KOPT-K1 (cell line): Measurements from ENCODE around the gene PPARD.
"Not testable (repeated sequence)": the region's sequence is repeated elsewhere in the genome, so short reads cannot be mapped to it uniquely, and the experiment has no call there.

Experiments used
- H3K27ac ChIP-seq: fragments of 200-600 bp; sonication (generic); 2 replicates; pipeline ENCODE4 v1.5.1; 2016; ENCODE audit warnings: antibody characterized with exemption, mild to moderate bottlenecking, low read depth, low read length; ENCODE audit not compliant: poor library complexity, severe bottlenecking
- H3K36me3 ChIP-seq: fragments of 200-600 bp; sonication (generic); 2 replicates; pipeline ENCODE4 v1.5.1; 2017; ENCODE audit warnings: antibody characterized with exemption, mild to moderate bottlenecking, low read length, moderate library complexity; ENCODE audit not compliant: insufficient read depth
- H3K9me3 ChIP-seq: fragments of 200-600 bp; sonication (generic); 2 replicates; pipeline ENCODE4 v1.5.1; 2017; ENCODE audit warnings: antibody characterized with exemption, low read length, mild to moderate bottlenecking; ENCODE audit not compliant: insufficient read depth, poor library complexity, severe bottlenecking

PPARD gene

DNA sequence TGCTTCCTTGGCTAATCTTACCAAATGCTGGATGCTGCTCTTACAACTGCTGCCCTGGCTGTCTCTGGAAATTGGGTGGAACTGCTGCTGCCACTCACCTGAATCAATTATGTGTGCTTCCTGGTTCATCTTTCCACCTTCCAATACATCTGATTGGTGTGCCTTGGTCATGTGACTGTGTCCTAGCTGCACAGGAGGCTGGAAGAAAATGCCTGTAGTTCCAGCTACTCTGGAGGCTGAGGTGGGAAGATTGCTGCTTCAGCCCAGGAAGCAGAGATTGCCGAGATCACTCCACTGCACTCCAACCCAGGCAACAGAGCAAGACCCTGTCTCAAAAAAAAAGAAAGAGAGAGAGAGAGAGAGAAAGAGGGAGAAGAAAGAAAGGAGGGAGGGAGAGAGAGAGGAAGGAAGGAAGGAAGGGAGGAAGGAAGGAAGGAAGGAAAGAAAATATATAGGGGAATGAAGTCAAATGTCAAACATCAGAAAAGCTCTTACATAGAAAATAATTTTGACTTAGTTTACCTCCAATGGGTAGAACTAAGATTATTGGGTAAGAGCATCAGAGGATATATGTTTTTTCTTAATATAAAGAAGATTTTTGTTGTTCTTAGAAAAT is 14.1 kb upstream of the PPARD start:
- H3K27ac ChIP-seq = no peak overlapping the region

DNA sequence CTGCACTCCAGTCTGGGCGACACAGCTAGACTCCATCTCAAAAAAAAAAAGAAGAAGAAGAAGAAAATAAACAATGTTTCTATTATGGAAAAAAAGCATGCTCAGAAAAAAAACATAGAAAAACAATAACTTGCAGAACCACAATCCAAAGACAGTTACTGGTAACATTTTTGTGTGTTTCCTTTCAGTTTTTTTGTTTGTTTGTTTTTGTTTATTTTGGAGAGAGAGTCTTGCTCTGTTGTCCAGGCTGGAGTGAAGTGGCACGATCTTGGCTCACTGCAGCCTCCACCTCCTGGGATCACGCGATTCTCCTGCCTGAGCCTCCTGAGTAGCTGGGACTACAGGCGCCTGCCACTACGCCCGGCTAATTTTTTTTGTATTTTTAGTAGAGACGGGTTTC is 13.4 kb upstream of the PPARD start:
- H3K36me3 ChIP-seq = peaks cover 16% of the 10 kb centered on the region
- not testable (repeated sequence) for H3K27ac ChIP-seq, H3K9me3 ChIP-seq

More for the DNA sequence above, 14.1 kb upstream of the PPARD start:
- Histone ChIP-seq H3K9me3 (no peaks in the 10 kb centered on the region), H3K36me3 (peaks cover 22% of the 10 kb centered on the region)

DNA sequence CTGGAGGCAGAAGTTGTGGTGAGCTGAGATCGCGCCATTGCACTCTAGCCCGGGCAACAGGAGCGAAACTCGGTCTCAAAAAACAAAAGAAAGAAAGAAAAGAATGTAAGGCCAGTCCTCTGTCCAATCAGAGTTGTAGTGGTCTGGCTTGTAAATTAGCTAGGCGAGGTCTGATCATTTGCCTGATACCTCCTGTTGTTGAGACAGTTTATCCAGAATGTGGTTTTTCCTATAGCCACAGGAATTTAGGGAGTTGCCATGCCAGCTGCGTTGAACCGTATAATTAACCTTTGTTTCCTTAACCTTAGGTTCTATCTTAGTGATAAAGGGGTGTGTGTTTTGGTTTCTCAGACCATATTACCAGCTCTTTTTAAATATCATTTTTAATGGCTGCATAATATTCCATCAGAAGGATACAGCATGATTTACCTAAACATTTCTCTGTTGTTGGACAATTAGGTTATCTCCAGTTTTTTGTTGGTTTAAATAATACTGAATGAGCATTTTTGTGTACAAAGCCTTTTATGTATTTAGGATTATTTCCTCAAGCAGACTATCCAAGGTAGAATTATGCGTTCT is 11.7 kb upstream of the PPARD start:
- Histone ChIP-seq H3K27ac (no peak overlapping the region), H3K36me3 (peaks cover 6% of the 10 kb centered on the region; the same call in 1 of the 2 replicates), H3K9me3 (no peaks in the 10 kb centered on the region)

DNA sequence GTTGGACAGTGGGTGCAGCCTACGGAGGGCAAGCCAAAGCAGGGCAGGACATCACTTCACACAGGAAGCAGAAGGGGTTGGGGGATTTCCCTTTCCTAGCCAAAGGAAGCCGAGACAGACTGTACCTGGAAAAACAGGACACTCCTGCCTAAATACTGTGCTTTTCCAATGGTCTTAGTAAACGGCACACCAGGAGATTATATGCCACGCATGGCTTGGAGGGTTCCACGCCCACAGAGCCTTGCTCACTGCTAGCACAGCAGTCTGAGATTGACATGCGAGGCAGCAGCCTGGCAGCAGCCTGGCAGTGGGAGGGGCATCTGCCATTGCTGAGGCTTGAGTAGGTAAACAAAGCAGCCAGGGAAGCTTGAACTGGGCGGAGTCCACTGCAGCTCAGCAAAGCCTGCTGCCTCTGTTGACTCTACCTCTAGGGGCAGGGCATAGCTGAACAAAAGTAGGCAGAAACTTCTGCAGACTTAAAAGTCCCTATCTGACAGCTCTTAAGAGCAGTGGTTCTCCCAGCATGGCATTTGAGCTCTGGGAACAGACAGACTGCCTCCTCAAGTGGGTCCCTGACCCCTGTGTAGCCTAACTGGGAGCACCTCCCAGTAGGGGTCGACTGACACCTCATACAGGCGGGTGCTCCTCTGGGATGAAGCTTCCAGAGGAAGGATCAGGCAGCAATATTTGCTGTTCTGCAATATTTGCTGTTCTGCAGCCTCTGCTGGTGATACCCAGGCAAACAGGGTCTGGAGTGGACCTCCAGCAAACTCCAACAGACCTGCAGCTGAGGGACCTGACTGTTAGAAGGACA is 10.1 kb upstream of the PPARD start:
- not testable (repeated sequence) for H3K27ac ChIP-seq, H3K9me3 ChIP-seq, H3K36me3 ChIP-seq

DNA sequence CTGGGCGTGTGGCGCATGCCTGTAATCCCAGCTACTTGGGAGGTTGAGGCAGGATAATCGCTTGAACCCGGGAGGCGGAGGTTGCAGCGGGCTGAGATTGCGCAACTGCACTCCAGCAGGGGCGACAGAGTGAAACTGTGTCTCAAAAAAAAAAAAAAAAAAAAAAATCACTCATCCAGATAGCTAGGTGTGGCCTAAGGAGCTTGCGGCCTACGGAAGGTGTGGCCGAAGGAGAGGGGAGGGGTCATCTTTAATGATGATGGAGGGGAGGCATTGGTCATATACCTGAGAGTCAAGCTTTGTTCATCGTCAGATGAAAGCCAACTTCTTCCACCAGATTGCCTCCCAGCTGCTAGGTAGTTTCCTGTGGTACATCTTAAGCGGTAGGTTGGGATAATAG is 801 bp upstream of the PPARD start:
- Histone ChIP-seq H3K27ac (no peak overlapping the region), H3K36me3 (no peaks in the 10 kb centered on the region), H3K9me3 (no peaks in the 10 kb centered on the region)

DNA sequence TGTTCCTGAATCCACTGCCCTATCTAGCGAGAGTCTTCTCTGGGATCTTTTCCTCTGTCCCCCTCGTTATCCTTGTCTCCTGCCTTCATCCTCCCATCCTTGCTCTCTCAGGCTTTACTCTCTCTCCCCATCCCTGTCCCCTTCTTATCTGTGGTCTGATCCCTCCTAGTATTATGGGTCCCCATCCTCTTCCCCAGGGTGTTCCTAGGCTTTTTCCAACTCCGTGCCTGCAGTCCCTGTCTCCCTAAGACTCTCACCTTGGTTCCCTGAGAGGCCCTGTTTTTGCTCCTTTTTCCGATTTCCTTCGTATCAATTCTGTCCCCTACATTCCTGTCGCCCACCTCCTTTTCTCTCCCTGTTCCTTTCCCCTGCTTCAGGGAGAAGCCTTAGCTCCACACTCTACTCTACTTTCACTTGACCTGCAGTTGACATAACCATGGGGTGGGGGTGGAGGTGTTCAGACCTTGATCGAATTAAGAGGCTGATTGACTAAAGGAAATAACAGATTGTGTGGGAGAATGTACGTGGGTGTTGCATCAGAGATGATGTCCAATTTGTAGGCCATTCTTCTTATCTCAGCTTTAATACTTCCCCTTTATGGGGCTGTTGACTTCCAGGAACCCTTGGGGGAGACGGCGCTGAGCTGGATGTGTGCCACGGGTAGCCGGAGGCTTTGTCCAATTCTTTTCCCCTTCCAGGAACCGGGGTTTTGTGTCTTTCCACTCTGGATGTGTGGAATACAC is 905 bp downstream of the PPARD start:
- H3K27ac ChIP-seq = peak overlapping the region; percentile 42
- H3K9me3 ChIP-seq = no peaks in the 10 kb centered on the region
- no peaks in the 10 kb centered on the region for H3K36me3 ChIP-seq

DNA sequence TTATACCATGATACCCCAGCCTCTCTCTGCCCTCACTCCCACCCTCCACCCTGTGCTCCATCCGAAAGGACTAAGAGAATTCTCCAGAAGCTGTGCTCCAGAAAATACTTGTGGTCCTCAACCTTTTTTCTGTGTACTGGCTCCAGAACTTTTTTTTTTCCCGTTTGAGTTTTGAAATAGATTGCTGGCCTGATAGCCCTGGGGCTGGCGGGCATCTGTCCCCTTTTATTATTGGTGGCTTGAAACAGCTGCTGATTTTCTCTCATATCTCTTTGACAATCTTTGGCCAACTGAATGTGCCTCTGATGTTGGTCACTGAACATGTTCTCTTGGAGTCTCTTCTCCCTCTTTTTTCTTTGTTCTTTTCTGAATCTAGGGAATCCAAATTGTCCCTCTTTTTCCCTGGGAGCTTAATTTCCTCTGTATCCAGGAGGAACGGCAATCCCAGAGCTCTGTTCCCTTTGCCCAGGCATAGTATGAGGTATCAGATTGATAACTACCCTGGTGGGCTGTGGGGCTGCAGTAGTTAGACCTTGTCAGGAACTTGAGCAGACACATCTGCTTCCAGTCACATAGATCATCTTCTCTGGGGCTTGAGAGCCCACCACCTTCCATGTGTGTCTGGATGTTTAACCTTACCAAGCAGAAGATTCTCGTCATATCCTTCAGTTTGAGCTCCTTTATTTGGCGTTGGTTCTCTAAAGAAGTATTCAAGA is 1.6 kb downstream of the PPARD start:
- Histone ChIP-seq H3K27ac (no peak overlapping the region), H3K9me3 (no peaks in the 10 kb centered on the region), H3K36me3 (0 out of 2 replicates have a peak, but pooled peaks cover under 1% of the 10 kb centered on the region)

DNA sequence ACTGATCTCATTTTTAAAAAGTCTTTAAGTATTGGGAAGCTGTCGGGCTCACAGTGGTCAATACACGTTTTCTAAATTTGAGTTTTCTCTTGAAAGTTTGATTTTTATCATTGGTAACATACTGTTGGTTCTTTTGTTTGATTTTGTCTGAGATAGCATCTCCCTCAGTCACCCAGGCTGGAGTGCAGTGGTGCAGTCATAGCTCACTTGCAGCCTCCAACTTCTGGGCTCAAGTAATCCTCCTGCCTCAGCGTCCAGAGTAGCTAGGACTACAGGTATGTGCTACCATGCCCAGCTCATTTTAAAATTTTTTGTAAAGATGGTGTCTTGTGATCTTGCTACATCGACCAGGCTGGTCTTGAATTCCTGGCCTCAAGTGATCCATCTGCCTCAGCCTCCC is 9.1 kb downstream of the PPARD start:
- peaks cover 32% of the 10 kb centered on the region; the same call in 1 of the 2 replicates for H3K36me3 ChIP-seq
- H3K9me3 ChIP-seq = no peaks in the 10 kb centered on the region

DNA sequence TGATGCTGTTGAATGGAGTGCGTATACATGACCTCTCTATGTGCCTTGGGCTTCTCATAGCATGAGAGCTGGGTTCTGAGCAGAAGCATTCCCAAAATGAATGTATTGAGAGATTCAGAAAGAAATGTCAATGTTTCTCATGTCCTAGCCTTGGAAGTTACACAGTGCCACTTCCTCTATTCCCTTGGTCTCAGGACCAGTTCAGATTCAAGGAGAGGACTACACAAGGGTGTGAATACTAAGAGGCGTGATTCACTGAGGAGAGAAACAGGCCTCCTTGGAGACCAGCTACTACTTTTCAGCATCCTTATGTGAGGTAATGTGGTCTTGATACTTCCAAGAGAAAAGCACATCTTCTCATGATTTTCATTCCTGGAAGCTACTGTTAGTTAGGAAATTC is 10.4 kb downstream of the PPARD start:
- H3K27ac ChIP-seq = no peak overlapping the region
- H3K36me3 ChIP-seq = peaks cover 41% of the 10 kb centered on the region; the same call in 1 of the 2 replicates
- no peaks in the 10 kb centered on the region for H3K9me3 ChIP-seq

More for the DNA sequence above, 9.1 kb downstream of the PPARD start:
- no peak overlapping the region for H3K27ac ChIP-seq

DNA sequence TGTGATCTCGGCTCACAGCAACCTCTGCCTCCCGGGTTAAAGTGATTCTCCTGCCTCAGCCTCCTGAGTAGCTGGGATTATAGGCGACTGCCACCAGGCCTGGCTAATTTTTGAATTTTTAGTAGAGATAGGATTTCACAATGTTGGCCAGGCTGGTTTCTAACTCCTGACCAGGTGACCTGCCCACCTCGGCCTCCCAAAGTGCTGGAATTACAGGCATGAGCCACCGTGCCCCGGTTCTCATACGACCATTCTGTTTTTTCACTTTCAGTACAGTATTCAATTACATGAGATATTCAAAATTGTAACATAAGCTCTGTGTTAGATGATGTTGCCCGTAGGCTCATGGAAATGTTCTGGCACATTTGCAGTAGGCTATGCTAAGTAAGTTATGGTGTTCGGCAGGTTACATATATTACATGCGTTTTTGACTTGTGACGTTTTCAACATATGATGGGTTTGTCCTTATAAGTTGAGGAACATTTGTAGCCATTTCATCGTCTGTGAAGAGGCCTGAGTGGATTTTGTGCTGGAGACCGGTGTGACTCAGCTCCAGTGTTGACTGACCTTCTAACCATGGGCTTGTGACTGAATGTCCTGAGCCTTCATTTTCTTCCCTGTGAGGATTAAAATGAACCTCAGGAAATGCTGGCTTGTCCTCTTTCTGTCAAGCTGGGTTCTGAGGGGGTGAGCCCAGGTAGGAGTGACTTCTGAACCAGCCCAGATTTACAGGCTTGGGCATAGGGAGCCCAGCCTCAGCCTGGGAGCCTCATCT is 12.2 kb downstream of the PPARD start:
- Histone ChIP-seq H3K36me3 (peaks cover 36% of the 10 kb centered on the region; the same call in 1 of the 2 replicates), H3K27ac (no peak overlapping the region)

DNA sequence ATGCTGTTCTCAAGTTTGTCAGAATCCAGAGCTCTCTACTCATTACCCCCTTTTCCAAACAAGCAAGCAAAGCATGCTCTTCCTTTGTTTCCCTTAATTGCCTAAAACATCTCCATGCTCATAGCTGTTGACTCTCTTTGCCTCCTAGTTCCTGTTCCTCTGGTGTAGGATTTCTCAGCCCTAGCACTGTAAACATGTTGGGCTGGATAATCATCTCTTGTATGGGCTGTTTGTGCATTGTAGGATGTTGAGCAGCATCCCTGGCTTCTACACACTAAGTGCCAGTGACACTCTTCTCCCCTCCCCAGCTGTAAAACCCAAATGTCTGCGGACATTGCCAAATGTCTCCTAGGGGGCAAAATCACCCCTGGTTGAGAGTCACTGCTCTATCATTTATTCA is 14.0 kb downstream of the PPARD start:
- Histone ChIP-seq H3K9me3 (no peaks in the 10 kb centered on the region), H3K36me3 (peaks cover 36% of the 10 kb centered on the region; the same call in 1 of the 2 replicates), H3K27ac (no peak overlapping the region)

More for the DNA sequence above, 12.2 kb downstream of the PPARD start:
- H3K9me3 ChIP-seq = no peaks in the 10 kb centered on the region

DNA sequence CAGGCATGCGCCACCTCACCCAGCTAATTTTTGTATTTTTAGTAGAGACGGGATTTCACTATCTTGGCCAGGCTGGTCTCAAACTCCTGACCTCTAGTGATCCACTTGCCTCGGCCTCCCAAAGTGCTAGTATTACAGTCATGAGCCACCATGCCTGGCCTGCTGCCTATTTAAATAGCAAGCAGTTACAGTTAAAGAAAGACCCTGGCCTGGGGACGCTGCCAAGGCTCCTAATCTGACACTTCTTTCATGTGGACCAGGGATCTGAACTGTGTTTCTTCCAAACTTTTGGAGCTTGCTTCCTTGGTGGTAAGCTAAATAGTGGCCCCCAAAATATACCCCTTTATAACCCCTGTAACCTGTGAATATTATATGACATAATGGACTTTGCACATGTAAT is 15.3 kb downstream of the PPARD start:
- H3K27ac ChIP-seq = no peak overlapping the region
- H3K9me3 ChIP-seq = no peaks in the 10 kb centered on the region
- H3K36me3 ChIP-seq = peaks cover 31% of the 10 kb centered on the region; the same call in 1 of the 2 replicates

DNA sequence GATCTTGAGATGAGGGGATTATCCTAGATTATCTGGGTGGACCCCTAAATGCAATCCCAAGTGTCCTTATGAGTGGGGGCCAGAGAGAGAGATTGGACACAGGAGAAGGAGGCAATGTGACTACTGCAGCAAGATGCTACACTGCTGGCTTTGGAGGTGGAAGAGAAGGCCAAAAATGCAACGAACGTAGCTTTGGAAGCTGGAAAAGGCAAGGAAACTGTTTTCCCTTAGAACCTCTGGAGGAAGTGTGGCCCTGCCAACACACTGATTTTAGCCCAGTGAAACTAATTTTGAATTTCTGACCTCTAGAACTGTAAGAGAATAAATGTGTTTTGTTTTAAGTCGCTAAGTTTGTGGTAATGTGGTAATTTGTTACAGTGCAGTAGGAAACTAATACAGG is 15.7 kb downstream of the PPARD start:
- Histone ChIP-seq H3K27ac (no peak overlapping the region), H3K36me3 (peaks cover 27% of the 10 kb centered on the region; the same call in 1 of the 2 replicates), H3K9me3 (no peaks in the 10 kb centered on the region)

DNA sequence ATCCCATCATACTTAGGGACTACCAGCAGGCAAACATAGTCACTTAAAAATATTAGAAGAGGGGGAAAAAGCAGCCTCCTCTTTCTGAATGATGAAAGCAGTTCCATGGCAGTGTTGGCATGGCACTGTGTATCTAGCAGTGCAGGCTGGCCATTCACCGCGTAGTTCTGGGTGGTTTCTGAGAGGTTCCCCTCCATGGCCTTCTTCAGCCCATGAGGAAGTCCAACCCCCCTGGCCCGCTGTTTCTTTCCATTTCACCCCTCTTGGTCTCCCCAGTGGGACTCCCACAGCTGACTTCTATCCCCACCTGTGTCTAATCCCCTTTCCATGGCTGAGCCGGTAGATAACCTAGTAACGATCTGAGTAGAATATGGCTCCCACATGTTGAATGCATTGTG is 17.0 kb downstream of the PPARD start:
- Histone ChIP-seq H3K36me3 (peaks cover 19% of the 10 kb centered on the region; the same call in 1 of the 2 replicates), H3K9me3 (no peaks in the 10 kb centered on the region), H3K27ac (no peak overlapping the region)
